RWPE2 (cell line): ENCODE measurements around the gene JPH3.

Experiments
- ATAC-seq: fragments of 200-7000 bp; cut with Tn5 transposase; 3 replicates; pipeline ENCODE4 v1.9.1; 2021; ENCODE audit warnings: low read depth
- DNase-seq: peaks from one replicate; pipeline ENCODE4 v3.0.0-alpha.2; 2020; ENCODE audit warnings: low spot score
- H3K27ac ChIP-seq: fragments of 450-650 bp; 2 replicates; pipeline ENCODE4 v1.5.1; 2017; ENCODE audit warnings: mild to moderate bottlenecking; ENCODE audit not compliant: poor library complexity, severe bottlenecking
- H3K27me3 ChIP-seq: fragments of 250-450 bp; sonication (Bioruptor Pico); 2 replicates; pipeline ENCODE4 v1.5.1; 2021; ENCODE audit warnings: mild to moderate bottlenecking, moderate library complexity; ENCODE audit not compliant: insufficient read depth, poor library complexity, severe bottlenecking
- H3K36me3 ChIP-seq: fragments of 250-450 bp; sonication (Bioruptor Pico); 2 replicates; pipeline ENCODE4 v1.5.1; 2020; ENCODE audit warnings: low read depth, mild to moderate bottlenecking, moderate library complexity
- H3K4me1 ChIP-seq: fragments of 250-450 bp; sonication (Bioruptor Pico); 2 replicates; pipeline ENCODE4 v1.5.1; 2021; ENCODE audit warnings: mild to moderate bottlenecking, moderate library complexity; ENCODE audit not compliant: insufficient read depth, poor library complexity, severe bottlenecking
- H3K4me3 ChIP-seq: fragments of 250-450 bp; sonication (Bioruptor Pico); 2 replicates; pipeline ENCODE4 v1.5.1; 2021; ENCODE audit warnings: mild to moderate bottlenecking, moderate library complexity; ENCODE audit not compliant: severe bottlenecking
- H3K9me3 ChIP-seq: fragments of 250-450 bp; sonication (Bioruptor Pico); 2 replicates; pipeline ENCODE4 v1.5.1; 2021; ENCODE audit warnings: mild to moderate bottlenecking, moderate library complexity; ENCODE audit not compliant: severe bottlenecking
- TF ChIP-seq, protein P1 (sequence below): fragments of 450-650 bp; IDR thresholded peaks from one replicate; pipeline ENCODE4 v1.5.1; 2017; ENCODE audit warnings: mild to moderate bottlenecking, moderate library complexity; ENCODE audit not compliant: poor library complexity, severe bottlenecking

JPH3 gene

GRCh38 chr16:87684106-87684677 lies 81.9 kb downstream of the JPH3 start:
- H3K4me3 ChIP-seq = no peak overlapping the region
- DNase-seq = no peak
- no peaks in the 10 kb centered on the region for H3K27me3 ChIP-seq
- no peak overlapping the region for H3K27ac ChIP-seq
- TF ChIP-seq, protein P1, sequence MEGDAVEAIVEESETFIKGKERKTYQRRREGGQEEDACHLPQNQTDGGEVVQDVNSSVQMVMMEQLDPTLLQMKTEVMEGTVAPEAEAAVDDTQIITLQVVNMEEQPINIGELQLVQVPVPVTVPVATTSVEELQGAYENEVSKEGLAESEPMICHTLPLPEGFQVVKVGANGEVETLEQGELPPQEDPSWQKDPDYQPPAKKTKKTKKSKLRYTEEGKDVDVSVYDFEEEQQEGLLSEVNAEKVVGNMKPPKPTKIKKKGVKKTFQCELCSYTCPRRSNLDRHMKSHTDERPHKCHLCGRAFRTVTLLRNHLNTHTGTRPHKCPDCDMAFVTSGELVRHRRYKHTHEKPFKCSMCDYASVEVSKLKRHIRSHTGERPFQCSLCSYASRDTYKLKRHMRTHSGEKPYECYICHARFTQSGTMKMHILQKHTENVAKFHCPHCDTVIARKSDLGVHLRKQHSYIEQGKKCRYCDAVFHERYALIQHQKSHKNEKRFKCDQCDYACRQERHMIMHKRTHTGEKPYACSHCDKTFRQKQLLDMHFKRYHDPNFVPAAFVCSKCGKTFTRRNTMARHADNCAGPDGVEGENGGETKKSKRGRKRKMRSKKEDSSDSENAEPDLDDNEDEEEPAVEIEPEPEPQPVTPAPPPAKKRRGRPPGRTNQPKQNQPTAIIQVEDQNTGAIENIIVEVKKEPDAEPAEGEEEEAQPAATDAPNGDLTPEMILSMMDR = no peak
- H3K9me3 ChIP-seq = no peaks in the 10 kb centered on the region
- H3K36me3 ChIP-seq = no peaks in the 10 kb centered on the region
- no peak for ATAC-seq
- H3K4me1 ChIP-seq = no peaks in the 10 kb centered on the region

DNA sequence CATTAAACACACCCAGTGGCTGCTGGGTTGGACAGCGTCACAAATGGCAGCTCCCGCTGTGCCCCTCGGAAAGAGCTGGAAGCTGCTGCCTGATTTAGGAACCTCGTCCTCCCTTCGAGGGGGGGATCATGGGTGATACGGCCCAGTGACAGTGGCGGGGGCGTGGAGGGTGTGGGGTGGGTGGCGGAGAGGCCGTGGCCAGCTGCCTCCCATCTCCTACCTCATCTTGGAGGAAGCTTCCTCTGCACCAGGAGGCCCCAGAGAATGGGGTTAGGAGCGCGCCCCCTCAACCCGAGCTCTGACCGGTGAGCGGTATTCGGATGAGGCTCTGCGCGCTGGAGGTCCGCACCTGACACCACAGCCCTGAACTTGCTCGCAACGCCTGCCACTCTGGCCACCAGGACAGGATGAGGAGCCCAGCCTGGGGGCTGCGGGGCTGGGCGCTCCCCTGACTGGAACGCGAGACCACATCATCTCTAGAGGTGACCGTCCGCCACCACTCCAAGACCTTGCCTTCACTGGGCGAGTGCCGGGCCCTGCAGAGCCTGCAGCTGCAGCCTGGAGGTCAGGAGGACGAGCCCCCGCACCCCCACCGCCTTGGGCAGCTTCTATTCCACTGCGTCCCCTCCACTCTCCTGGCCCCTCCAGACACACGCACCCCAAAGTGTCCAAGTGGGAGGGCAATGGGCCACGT lies 82.5 kb downstream of the JPH3 start:
- no peak for ATAC-seq
- H3K4me3 ChIP-seq = no peak overlapping the region
- DNase-seq = no peak
- H3K27me3 ChIP-seq = no peaks in the 10 kb centered on the region
- TF ChIP-seq, protein P1 = no peak
- no peak overlapping the region for H3K27ac ChIP-seq
- no peaks in the 10 kb centered on the region for H3K9me3 ChIP-seq
- H3K4me1 ChIP-seq = no peaks in the 10 kb centered on the region
- no peaks in the 10 kb centered on the region for H3K36me3 ChIP-seq

DNA sequence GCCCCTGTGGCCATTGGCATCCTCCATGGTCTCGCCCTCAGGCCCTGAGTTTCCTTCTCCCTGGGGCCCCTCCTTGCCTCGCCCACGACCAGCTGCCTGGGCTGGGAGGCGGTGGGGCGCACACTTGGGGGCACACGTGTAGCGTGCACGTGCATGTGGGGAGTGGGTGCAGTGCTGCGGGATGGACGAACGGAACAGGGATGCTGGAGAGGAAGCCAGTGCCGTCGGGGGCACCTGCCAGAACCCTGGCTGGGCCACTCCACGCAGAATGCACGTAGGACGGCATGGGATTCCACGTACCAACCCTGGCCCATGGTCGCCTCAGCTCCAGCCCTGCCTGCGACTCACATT lies 83.1 kb downstream of the JPH3 start:
- DNase-seq = no peak
- Histone ChIP-seq H3K9me3 (no peaks in the 10 kb centered on the region), H3K4me1 (no peaks in the 10 kb centered on the region), H3K27me3 (no peaks in the 10 kb centered on the region), H3K36me3 (no peaks in the 10 kb centered on the region), H3K27ac (no peak overlapping the region), H3K4me3 (no peak overlapping the region)
- TF ChIP-seq, protein P1 = no peak
- no peak for ATAC-seq

- no peaks in the 10 kb centered on the region for H3K9me3 ChIP-seq
- TF ChIP-seq, protein P1 = no peak
- ATAC-seq (no peak), DNase-seq (no peak)
- no peaks in the 10 kb centered on the region for H3K36me3 ChIP-seq
- no peak overlapping the region for H3K27ac ChIP-seq
- no peaks in the 10 kb centered on the region for H3K27me3 ChIP-seq
- no peak overlapping the region for H3K4me3 ChIP-seq
- no peaks in the 10 kb centered on the region for H3K4me1 ChIP-seq
Observed at GRCh38 chr16:87685766-87686165, 83.5 kb downstream of the JPH3 start.

DNA sequence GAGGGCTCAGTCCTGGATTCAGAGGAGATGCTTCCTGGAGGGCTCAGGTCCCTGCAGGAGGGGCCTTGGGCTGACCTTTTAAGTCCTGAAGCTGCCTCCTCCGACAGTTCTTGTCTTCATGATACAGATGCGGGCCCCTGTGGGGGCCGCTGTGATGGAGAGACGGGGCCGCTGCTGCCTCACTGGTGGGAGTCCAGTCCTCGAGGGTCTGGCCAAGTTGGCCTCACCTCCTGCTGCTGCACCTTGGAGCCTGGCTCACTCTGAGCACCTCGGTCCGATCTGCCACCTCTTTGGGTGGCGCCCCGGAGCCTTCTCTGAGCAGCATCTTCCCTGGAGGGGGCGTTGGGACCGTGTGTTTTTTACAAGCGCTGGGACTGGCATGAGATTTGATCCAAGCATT lies 84.4 kb downstream of the JPH3 start:
- Histone ChIP-seq H3K4me3 (no peak overlapping the region), H3K36me3 (no peaks in the 10 kb centered on the region), H3K4me1 (no peaks in the 10 kb centered on the region), H3K9me3 (no peaks in the 10 kb centered on the region), H3K27me3 (no peaks in the 10 kb centered on the region), H3K27ac (no peak overlapping the region)
- DNase-seq (no peak), ATAC-seq (no peak)
- TF ChIP-seq, protein P1 = no peak
